Keratinocyte (primary cell): Measurements from ENCODE around the gene SKAP1.

Experiments used
- EZH2 ChIP-seq: IDR thresholded peaks from one replicate; pipeline ENCODE4 v1.6.1; 2012; ENCODE audit warnings: inconsistent platforms, mild to moderate bottlenecking, low read length, moderate library complexity
- TF ChIP-seq, protein P1 (sequence below), 3 experiments: IDR thresholded peaks in 1 of 3; conservative IDR thresholded peaks in 1 of 3; optimal IDR thresholded peaks in 1 of 3; 2 replicates in 2 of 3; 3 replicates in 1 of 3; pipeline versions ENCODE3 to v1.5.1; 2011; ENCODE audit warnings: low read length in 3 of 3, mild to moderate bottlenecking in 3 of 3, moderate library complexity in 2 of 3, control low read depth in 1 of 3, inconsistent platforms in 1 of 3; ENCODE audit not compliant: insufficient read depth in 2 of 3; ENCODE audit errors: extremely low read depth in 1 of 3

DNA sequence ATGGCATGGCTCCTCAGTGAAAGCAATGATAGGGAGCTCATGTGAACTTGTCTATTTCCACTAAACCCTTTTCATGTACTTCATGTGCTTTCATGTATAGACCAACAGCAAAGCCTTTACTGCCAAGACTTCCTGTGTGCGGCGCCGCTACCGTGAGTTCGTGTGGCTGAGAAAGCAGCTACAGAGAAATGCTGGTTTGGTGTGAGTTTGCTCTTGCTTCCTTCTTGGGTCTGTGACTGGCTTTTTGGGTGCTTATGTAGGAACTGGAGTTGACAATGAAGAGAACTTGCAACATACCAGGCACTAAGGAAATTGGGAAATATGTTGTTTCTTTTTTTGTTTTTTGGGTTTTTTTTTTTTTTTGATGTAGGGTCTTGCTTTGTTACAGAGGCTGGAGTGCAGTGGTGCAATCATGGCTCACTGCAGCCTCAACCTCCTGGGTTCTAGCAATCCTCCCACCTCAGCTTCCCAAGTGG is 316.8 kb downstream of the SKAP1 start:
- TF ChIP-seq, protein P1, sequence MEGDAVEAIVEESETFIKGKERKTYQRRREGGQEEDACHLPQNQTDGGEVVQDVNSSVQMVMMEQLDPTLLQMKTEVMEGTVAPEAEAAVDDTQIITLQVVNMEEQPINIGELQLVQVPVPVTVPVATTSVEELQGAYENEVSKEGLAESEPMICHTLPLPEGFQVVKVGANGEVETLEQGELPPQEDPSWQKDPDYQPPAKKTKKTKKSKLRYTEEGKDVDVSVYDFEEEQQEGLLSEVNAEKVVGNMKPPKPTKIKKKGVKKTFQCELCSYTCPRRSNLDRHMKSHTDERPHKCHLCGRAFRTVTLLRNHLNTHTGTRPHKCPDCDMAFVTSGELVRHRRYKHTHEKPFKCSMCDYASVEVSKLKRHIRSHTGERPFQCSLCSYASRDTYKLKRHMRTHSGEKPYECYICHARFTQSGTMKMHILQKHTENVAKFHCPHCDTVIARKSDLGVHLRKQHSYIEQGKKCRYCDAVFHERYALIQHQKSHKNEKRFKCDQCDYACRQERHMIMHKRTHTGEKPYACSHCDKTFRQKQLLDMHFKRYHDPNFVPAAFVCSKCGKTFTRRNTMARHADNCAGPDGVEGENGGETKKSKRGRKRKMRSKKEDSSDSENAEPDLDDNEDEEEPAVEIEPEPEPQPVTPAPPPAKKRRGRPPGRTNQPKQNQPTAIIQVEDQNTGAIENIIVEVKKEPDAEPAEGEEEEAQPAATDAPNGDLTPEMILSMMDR (optimal IDR thresholded peaks at IDR 0.05 in 1 of 3, IDR thresholded peaks at IDR 0.05 in 1 of 3, conservative IDR thresholded peaks at IDR 0.05 in 1 of 3; ENCODE audit: extremely low read depth in 1 of 3, insufficient read depth in 2 of 3, low read length in 3 of 3): no peak
- no peak for TF ChIP-seq EZH2
